SK-N-SH (cell line): ENCODE results near the gene PDE4D. TPM values are rescaled to one million over a fixed set of nuclear protein-coding genes. Genes with fewer than 3 reads are reported as not detected.

Experiments
- CTCF ChIA-PET: fragments of 300-600, 350-600 bp; formaldehyde crosslinking; extraction: SDS; loops from one replicate; lab custom pipeline; 2021; lab: Yijun Ruan, JAX
- POLR2A ChIA-PET: fragments of 350-600 bp; sonication (Branson Sonifier 250); formaldehyde crosslinking; extraction: SDS; loops from one replicate; lab custom pipeline; 2020; ENCODE audit warnings: antibody characterized with exemption, inconsistent platforms; lab: Yijun Ruan, JAX
- DNase-seq: peaks from one replicate; pipeline ENCODE4 v3.0.0; 2012
- H2AFZ ChIP-seq: fragments of 200-600 bp; sonication (generic); 2 replicates; pipeline ENCODE4 v1.8.1; 2016; ENCODE audit warnings: antibody characterized with exemption, mild to moderate bottlenecking, low read depth
- H3F3A ChIP-seq: fragments of 200-600 bp; sonication (generic); replicated peaks from 2 replicates; pipeline ENCODE3; 2016; ENCODE audit warnings: antibody characterized with exemption, mild to moderate bottlenecking; ENCODE audit not compliant: insufficient read depth
- H3K27ac ChIP-seq, 2 experiments: fragments of 200-500 bp in 1 of 2; fragments of 200-600 bp in 1 of 2; sonication (Bioruptor generic) in 1 of 2; sonication (generic), shearing (Covaris generic) in 1 of 2; 2 replicates each; pipeline versions ENCODE4 v1.5.1 to v1.6.1; 2014 to 2016; ENCODE audit warnings: low read depth in 2 of 2, inconsistent platforms in 1 of 2, low read length in 1 of 2, mild to moderate bottlenecking in 1 of 2, mixed read lengths in 1 of 2
- H3K27me3 ChIP-seq: fragments of 200-600 bp; sonication (generic), shearing (Covaris generic); 2 replicates; pipeline ENCODE4 v1.6.1; 2016; ENCODE audit warnings: mixed run types; ENCODE audit not compliant: insufficient read depth
- H3K36me3 ChIP-seq, 2 experiments: fragments of 200-500 bp in 1 of 2; fragments of 200-600 bp in 1 of 2; sonication (Bioruptor generic) in 1 of 2; sonication (generic) in 1 of 2; replicated peaks in 1 of 2; 2 replicates each; pipeline versions ENCODE3 to v1.5.1; 2014 to 2016; ENCODE audit warnings: low read length in 1 of 2, mild to moderate bottlenecking in 1 of 2; ENCODE audit not compliant: insufficient read depth in 2 of 2, control insufficient read depth in 1 of 2
- H3K4me1 ChIP-seq, 2 experiments: fragments of 200-500 bp in 1 of 2; fragments of 200-600 bp in 1 of 2; sonication (Bioruptor generic) in 1 of 2; sonication (generic), shearing (Covaris generic) in 1 of 2; 2 replicates each; pipeline versions ENCODE4 v1.5.1 to v1.6.1; 2014 to 2016; ENCODE audit warnings: low read depth in 1 of 2, low read length in 1 of 2, mixed run types in 1 of 2; ENCODE audit not compliant: insufficient read depth in 2 of 2, control insufficient read depth in 1 of 2
- H3K4me2 ChIP-seq: fragments of 200-600 bp; sonication (generic), shearing (Covaris generic); 2 replicates; pipeline ENCODE4 v1.6.1; 2017; ENCODE audit warnings: mixed run types
- H3K4me3 ChIP-seq, 2 experiments: fragments of 200-500 bp in 1 of 2; fragments of 200-600 bp in 1 of 2; sonication (Bioruptor generic) in 1 of 2; sonication (generic), shearing (Covaris generic) in 1 of 2; 2 replicates each; pipeline versions ENCODE4 v1.5.1 to v1.8.1; 2014 to 2016; ENCODE audit warnings: low read depth in 2 of 2, inconsistent platforms in 1 of 2, low read length in 1 of 2, mild to moderate bottlenecking in 1 of 2, mixed read lengths in 1 of 2, moderate library complexity in 1 of 2
- H3K79me2 ChIP-seq: fragments of 200-600 bp; sonication (generic); 2 replicates; pipeline ENCODE4 v1.8.1; 2017; ENCODE audit warnings: mild to moderate bottlenecking; ENCODE audit not compliant: insufficient read depth
- H3K9ac ChIP-seq: fragments of 200-600 bp; sonication (generic); 2 replicates; pipeline ENCODE4 v1.6.1; 2017; ENCODE audit warnings: mixed run types
- H3K9me2 ChIP-seq: fragments of 200-600 bp; sonication (generic); 2 replicates; pipeline ENCODE4 v1.6.1; 2017; ENCODE audit warnings: mixed run types
- H3K9me3 ChIP-seq: fragments of 200-600 bp; sonication (generic); 2 replicates; pipeline ENCODE4 v1.6.1; 2017; ENCODE audit warnings: mixed run types, mild to moderate bottlenecking, moderate library complexity
- H4K20me1 ChIP-seq: fragments of 200-600 bp; sonication (generic); 2 replicates; pipeline ENCODE4 v1.6.1; 2017; ENCODE audit warnings: mild to moderate bottlenecking, mixed run types; ENCODE audit not compliant: insufficient read depth
- CHD2 ChIP-seq: fragments of 150-350 bp; IDR thresholded peaks from 2 replicates; pipeline ENCODE4 v1.6.1; 2018; ENCODE audit warnings: low read length; ENCODE audit not compliant: partially characterized antibody
- EP300 ChIP-seq, 2 experiments: IDR thresholded peaks; 2 replicates each; pipeline versions ENCODE4 v1.4.0 to v1.6.1; 2012; ENCODE audit warnings: borderline replicate concordance in 1 of 2, low read depth in 1 of 2, low read length in 1 of 2
- EZH2phosphoT487 ChIP-seq: fragments of 200-600 bp; sonication (generic); IDR thresholded peaks from 2 replicates; pipeline ENCODE4 v1.6.1; 2017; ENCODE audit warnings: low read depth, mixed run types, mild to moderate bottlenecking, antibody characterized with exemption, moderate library complexity, borderline replicate concordance
- FOXJ3 ChIP-seq: sonication (generic); formaldehyde crosslinking; IDR thresholded peaks from 2 replicates; pipeline ENCODE4 v1.5.1; 2020; ENCODE audit warnings: mild to moderate bottlenecking, missing genetic modification reagents
- GABPA ChIP-seq: IDR thresholded peaks from 2 replicates; pipeline ENCODE4 v1.4.0; 2012; ENCODE audit warnings: low read depth, mild to moderate bottlenecking
- GATA2 ChIP-seq: sonication (generic); formaldehyde crosslinking; IDR thresholded peaks from 2 replicates; pipeline ENCODE4 v1.5.0; 2020; ENCODE audit warnings: mild to moderate bottlenecking, missing genetic modification reagents
- MXI1 ChIP-seq: IDR thresholded peaks from 2 replicates; pipeline ENCODE4 v1.6.1; 2012; ENCODE audit warnings: mild to moderate bottlenecking, low read depth, low read length, improper control_type of control experiment
- NFIC ChIP-seq: IDR thresholded peaks from 2 replicates; pipeline ENCODE4 v1.4.0; 2012; ENCODE audit warnings: borderline replicate concordance
- NRF1 ChIP-seq: IDR thresholded peaks from 2 replicates; pipeline ENCODE4 v1.6.1; 2012; ENCODE audit warnings: low read depth, mild to moderate bottlenecking, low read length
- POLR2AphosphoS5 ChIP-seq: IDR thresholded peaks from 2 replicates; pipeline ENCODE4 v1.6.1; 2012; ENCODE audit warnings: low read depth, low read length
- RCOR1 ChIP-seq: fragments of 150-350 bp; IDR thresholded peaks from 2 replicates; pipeline ENCODE4 v1.6.1; 2017; ENCODE audit warnings: antibody characterized with exemption, low read length
- RXRA ChIP-seq: IDR thresholded peaks from 2 replicates; pipeline ENCODE4 v1.4.0; 2012; ENCODE audit warnings: low read depth, mild to moderate bottlenecking, borderline replicate concordance
- SMC3 ChIP-seq: IDR thresholded peaks from 2 replicates; pipeline ENCODE4 v1.6.1; 2012; ENCODE audit warnings: low read depth, low read length, improper control_type of control experiment
- YY1 ChIP-seq: IDR thresholded peaks from 2 replicates; pipeline ENCODE4 v1.4.0; 2012; ENCODE audit warnings: low read depth, mild to moderate bottlenecking
- WGBS: methylation state at CpG from one replicate; pipeline ENCODE4 v1.1.6; 2017; ENCODE audit warnings: low lambda C conversion rate; 5-methylcytosine and 5-hydroxymethylcytosine counted together
- polyA plus RNA-seq, 3 experiments: library from polyadenylated mRNA; depleted of rRNA; stranded (reverse); fragments of >200 nt; gene quantifications; 2 replicates each; pipeline ENCODE4 v1.2.3, GENCODE V29; 2012
- TF ChIP-seq, protein P1 (sequence below): IDR thresholded peaks from 2 replicates; pipeline ENCODE4 v1.6.1; 2012; ENCODE audit warnings: mild to moderate bottlenecking, low read depth, low read length, moderate library complexity
- TF ChIP-seq, protein P2 (sequence below): fragments of 150-350 bp; IDR thresholded peaks from 2 replicates; pipeline ENCODE4 v1.6.1; 2017; ENCODE audit warnings: antibody characterized with exemption, low read length, low read depth, borderline replicate concordance
- TF ChIP-seq, protein P3 (sequence below): fragments of 150-350 bp; IDR thresholded peaks from 2 replicates; pipeline ENCODE4 v1.6.1; 2016; ENCODE audit warnings: mild to moderate bottlenecking, low read depth, low read length
- TF ChIP-seq, protein P4 (sequence below): IDR thresholded peaks from 2 replicates; pipeline ENCODE4 v1.4.0; 2012; ENCODE audit warnings: low read depth, borderline replicate concordance
- TF ChIP-seq, protein P5 (sequence below): IDR thresholded peaks from 2 replicates; pipeline ENCODE4 v1.4.0; 2012; ENCODE audit warnings: low read depth

The PDE4D gene
- polyA plus RNA-seq, 1 of the 3 experiments (the other 2 are of a cell fraction), result 2.4 TPM

DNA sequence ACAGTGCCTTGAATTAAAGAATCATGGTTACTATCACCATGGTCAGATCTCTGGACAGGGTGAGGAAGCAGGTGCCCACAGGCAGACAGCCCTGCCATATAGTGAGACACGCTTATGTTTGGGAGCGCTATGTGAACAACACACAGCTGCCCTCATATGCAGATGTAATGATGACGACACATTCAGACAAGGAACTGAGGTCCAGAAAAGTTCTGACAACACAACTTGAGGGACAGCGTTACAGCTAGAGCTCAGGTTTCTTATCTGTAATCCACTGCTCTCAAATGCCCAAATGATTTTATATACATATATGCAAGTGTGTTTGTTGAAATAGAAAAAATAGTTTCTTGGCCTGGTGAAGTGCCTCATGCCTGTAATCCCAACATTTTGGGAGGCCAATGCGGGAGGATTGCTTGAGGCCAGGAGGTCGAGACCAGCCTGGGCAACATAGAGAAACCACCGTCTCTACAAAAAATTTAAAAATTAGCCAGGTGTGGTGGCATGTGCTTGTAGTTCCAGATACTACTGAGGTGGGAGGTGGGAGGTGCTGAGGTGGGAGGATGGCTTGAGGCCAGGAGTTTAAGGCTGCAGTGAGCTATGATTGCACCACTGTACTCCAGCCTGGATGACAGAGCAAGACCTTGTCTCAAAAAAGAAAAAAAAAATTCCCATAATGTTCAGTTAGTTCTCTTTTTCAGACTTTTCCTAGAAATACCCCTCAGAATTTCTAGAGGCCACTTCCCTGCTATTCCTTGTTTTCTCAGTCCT is 887.4 kb downstream of the PDE4D start:
- H3K36me3 ChIP-seq, result no peaks in the 10 kb centered on the region
- no peak for TF ChIP-seq FOXJ3
- TF ChIP-seq EZH2phosphoT487, result no peak
- TF ChIP-seq, protein P1, sequence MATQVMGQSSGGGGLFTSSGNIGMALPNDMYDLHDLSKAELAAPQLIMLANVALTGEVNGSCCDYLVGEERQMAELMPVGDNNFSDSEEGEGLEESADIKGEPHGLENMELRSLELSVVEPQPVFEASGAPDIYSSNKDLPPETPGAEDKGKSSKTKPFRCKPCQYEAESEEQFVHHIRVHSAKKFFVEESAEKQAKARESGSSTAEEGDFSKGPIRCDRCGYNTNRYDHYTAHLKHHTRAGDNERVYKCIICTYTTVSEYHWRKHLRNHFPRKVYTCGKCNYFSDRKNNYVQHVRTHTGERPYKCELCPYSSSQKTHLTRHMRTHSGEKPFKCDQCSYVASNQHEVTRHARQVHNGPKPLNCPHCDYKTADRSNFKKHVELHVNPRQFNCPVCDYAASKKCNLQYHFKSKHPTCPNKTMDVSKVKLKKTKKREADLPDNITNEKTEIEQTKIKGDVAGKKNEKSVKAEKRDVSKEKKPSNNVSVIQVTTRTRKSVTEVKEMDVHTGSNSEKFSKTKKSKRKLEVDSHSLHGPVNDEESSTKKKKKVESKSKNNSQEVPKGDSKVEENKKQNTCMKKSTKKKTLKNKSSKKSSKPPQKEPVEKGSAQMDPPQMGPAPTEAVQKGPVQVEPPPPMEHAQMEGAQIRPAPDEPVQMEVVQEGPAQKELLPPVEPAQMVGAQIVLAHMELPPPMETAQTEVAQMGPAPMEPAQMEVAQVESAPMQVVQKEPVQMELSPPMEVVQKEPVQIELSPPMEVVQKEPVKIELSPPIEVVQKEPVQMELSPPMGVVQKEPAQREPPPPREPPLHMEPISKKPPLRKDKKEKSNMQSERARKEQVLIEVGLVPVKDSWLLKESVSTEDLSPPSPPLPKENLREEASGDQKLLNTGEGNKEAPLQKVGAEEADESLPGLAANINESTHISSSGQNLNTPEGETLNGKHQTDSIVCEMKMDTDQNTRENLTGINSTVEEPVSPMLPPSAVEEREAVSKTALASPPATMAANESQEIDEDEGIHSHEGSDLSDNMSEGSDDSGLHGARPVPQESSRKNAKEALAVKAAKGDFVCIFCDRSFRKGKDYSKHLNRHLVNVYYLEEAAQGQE, result no peak
- TF ChIP-seq, protein P2, sequence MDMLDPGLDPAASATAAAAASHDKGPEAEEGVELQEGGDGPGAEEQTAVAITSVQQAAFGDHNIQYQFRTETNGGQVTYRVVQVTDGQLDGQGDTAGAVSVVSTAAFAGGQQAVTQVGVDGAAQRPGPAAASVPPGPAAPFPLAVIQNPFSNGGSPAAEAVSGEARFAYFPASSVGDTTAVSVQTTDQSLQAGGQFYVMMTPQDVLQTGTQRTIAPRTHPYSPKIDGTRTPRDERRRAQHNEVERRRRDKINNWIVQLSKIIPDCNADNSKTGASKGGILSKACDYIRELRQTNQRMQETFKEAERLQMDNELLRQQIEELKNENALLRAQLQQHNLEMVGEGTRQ, result no peak
- TF ChIP-seq, protein P3, sequence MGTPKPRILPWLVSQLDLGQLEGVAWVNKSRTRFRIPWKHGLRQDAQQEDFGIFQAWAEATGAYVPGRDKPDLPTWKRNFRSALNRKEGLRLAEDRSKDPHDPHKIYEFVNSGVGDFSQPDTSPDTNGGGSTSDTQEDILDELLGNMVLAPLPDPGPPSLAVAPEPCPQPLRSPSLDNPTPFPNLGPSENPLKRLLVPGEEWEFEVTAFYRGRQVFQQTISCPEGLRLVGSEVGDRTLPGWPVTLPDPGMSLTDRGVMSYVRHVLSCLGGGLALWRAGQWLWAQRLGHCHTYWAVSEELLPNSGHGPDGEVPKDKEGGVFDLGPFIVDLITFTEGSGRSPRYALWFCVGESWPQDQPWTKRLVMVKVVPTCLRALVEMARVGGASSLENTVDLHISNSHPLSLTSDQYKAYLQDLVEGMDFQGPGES, result no peak
- no peak for TF ChIP-seq NRF1
- no peak for TF ChIP-seq RCOR1
- TF ChIP-seq SMC3, result no peak
- TF ChIP-seq GABPA, result no peak
- TF ChIP-seq MXI1, result no peak
- no peak for TF ChIP-seq GATA2
- no peak for TF ChIP-seq EP300 (IDR thresholded peaks at IDR 0.05; ENCODE audit: borderline replicate concordance in 1 of 2, low read depth in 1 of 2, low read length in 1 of 2)
- TF ChIP-seq, protein P4, sequence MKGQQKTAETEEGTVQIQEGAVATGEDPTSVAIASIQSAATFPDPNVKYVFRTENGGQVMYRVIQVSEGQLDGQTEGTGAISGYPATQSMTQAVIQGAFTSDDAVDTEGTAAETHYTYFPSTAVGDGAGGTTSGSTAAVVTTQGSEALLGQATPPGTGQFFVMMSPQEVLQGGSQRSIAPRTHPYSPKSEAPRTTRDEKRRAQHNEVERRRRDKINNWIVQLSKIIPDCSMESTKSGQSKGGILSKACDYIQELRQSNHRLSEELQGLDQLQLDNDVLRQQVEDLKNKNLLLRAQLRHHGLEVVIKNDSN, result no peak
- no peak for TF ChIP-seq YY1
- TF ChIP-seq RXRA, result no peak
- TF ChIP-seq CHD2, result no peak
- TF ChIP-seq NFIC, result no peak
- TF ChIP-seq POLR2AphosphoS5, result no peak
- TF ChIP-seq, protein P5, sequence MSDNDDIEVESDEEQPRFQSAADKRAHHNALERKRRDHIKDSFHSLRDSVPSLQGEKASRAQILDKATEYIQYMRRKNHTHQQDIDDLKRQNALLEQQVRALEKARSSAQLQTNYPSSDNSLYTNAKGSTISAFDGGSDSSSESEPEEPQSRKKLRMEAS, result no peak
- WGBS, result 94% methylated on average over 7 of the region's 7 CpGs
- no peaks in the 10 kb centered on the region for H3K27me3 ChIP-seq
- H3K79me2 ChIP-seq, result no peaks in the 10 kb centered on the region
- ChIA-PET POLR2A (no interaction called here), CTCF (interaction anchor here (0.8 to 10.9 kb wide), 14 partner anchors 22 to 794 kb away, joined by 3 to 143 read pairs (median 5); no protein-coding TSS in a partner anchor)
- H3K9ac ChIP-seq, result no peak overlapping the region
- no peak overlapping the region for H3K4me2 ChIP-seq
- no peaks in the 10 kb centered on the region for H3F3A ChIP-seq
- H3K27ac ChIP-seq, result no peak overlapping the region
- H3K9me2 ChIP-seq, result no peaks in the 10 kb centered on the region
- H2AFZ ChIP-seq, result no peak overlapping the region
- H4K20me1 ChIP-seq, result no peaks in the 10 kb centered on the region
- peaks cover 0 to 19% of the 10 kb centered on the region in 2 experiments; a peak in 2 of 4 replicates for H3K4me1 ChIP-seq
- H3K9me3 ChIP-seq, result no peaks in the 10 kb centered on the region
- H3K4me3 ChIP-seq, result no peak overlapping the region
- no peak for DNase-seq
